ENCODE results near the gene C11orf68.

DNA sequence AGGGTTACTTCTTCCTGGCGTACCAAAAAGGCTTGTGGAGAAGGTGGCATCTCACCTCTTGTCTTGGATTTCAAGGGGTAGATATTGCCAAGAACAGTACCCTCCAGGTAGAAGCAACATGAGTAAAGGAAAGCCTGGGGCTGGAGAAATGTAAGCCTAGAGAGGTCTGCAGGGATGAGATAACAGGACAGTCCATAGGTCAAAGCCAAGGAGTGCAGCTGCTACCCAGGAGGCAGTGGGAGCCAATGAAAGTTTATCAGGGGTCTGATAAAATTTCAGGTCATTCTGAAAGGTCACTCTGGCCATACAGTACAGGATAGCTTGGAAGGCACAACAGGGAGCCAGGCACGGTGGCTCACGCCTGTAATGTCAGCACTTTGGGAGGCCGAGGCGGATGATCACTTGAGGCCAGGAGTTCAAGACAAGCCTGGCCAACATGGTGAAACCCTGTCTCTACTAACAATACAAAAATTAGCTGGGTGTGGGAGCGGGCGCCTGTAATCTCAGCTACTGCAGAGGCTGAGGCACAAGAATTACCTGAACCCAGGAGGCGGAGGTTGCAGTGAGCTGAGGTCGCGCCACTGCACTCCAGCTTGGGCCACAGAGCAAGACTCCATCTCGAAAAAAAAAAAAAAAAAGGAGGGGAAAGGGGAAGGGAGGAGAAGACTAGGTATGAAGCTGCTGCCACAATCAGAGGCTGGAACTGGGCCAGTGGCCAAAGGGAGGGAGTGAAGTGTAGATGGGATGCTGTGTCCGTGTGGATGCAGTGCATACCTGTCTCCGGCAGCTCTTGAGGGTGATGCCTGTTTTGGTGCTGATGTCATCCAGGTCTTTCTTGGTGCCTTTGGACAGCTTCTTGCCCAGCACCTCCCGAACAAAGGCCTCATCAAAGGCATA is 31.8 kb downstream of the C11orf68 start:
- no peak for TF ChIP-seq CTCF (IDR thresholded peaks at IDR 0.05)
- no peak for TF ChIP-seq POLR2A (IDR thresholded peaks at IDR 0.05)
